Ectodermal cell (in vitro differentiated cells): ENCODE measurements around the gene FAM13C.
"Not testable (repeated sequence)": the region's sequence is repeated elsewhere in the genome, so short reads cannot be mapped to it uniquely, and the experiment has no call there.

Experiments
- H3K27ac ChIP-seq: 2 replicates; pipeline ENCODE4 v1.7.0; 2013; ENCODE audit warnings: mild to moderate bottlenecking, low read depth, low read length; ENCODE audit not compliant: insufficient read depth, poor library complexity, severe bottlenecking
- H3K27me3 ChIP-seq: 2 replicates; pipeline ENCODE4 v1.7.0; 2013; ENCODE audit warnings: mild to moderate bottlenecking, low read length; ENCODE audit not compliant: insufficient read depth, control insufficient read depth, poor library complexity, severe bottlenecking
- H3K36me3 ChIP-seq: one replicate; pipeline ENCODE4 v1.7.0; 2013; ENCODE audit warnings: low read length; ENCODE audit not compliant: control insufficient read depth, insufficient read depth
- H3K4me1 ChIP-seq: one replicate; pipeline ENCODE4 v1.7.0; 2013; ENCODE audit warnings: low read length; ENCODE audit not compliant: control insufficient read depth, insufficient read depth
- H3K4me3 ChIP-seq: 2 replicates; pipeline ENCODE4 v1.7.0; 2013; ENCODE audit warnings: low read depth, low read length, control low read depth; ENCODE audit not compliant: insufficient read depth
- H3K9me3 ChIP-seq: 2 replicates; pipeline ENCODE4 v1.7.0; 2013; ENCODE audit warnings: mild to moderate bottlenecking, low read length, moderate library complexity; ENCODE audit not compliant: control insufficient read depth
- WGBS, 2 experiments: methylation state at CpG; one replicate each; pipeline ENCODE4 v1.1.7; 2013; ENCODE audit warnings: missing lambda C conversion rate in 2 of 2; 5-methylcytosine and 5-hydroxymethylcytosine counted together

The FAM13C gene

DNA sequence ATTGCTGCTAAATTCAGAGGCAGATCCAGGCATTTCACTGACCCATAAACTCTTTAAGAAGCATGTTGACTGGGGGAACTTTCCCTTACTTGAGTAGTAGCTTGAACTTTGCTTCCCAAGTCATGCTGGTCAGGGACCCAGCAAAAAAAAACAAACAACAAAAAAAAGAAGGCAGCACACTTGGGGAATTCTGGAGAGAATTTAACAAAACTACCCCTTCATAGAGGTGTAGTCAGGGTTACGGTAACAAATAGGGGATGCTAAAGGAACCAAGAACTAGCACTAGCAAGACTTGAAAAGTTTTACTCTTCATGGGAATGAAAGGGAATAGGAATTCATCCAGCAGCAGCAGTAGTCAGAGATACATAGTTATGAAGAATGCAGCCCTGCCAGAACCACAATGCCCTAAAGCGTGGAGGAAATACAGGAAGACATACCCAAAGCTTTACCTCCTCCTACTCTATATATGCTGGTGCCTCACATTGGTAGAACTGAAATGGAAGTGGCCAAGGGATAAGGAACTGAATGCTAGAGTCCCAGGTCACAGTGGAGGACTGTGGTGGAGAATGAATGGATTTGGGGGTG is 118.6 kb downstream of the FAM13C start:
- WGBS, 2 experiments, result 92 to 100% methylated on average over 1 to 2 of the region's 2 CpGs
- no peaks in the 10 kb centered on the region for H3K9me3 ChIP-seq
- H3K27me3 ChIP-seq, result no peaks in the 10 kb centered on the region
- no peak overlapping the region for H3K4me3 ChIP-seq
- no peaks in the 10 kb centered on the region for H3K36me3 ChIP-seq
- no peak overlapping the region for H3K27ac ChIP-seq
- H3K4me1 ChIP-seq, result no peaks in the 10 kb centered on the region

DNA sequence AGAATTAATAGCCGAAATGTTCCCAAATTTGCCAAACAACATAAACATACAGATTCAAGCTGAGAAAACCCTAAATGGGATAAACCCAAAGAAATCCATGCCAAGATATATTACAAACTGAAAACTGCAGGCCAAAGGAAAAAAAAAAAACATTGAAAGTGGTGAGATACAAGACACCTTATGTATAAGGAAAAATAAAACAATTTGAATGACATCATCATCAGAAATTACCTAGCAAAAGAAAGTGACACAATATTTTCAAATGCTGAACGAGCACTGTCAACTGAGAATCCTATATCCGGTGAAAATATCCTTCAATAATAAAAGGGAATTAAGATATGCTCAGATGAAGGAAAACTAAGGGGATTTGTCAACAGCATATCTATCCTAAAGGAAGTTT is 119.4 kb downstream of the FAM13C start:
- H3K27ac ChIP-seq, result no peak overlapping the region
- 83 to 100% methylated on average over 2 to 3 of the region's 3 CpGs for WGBS, 2 experiments

DNA sequence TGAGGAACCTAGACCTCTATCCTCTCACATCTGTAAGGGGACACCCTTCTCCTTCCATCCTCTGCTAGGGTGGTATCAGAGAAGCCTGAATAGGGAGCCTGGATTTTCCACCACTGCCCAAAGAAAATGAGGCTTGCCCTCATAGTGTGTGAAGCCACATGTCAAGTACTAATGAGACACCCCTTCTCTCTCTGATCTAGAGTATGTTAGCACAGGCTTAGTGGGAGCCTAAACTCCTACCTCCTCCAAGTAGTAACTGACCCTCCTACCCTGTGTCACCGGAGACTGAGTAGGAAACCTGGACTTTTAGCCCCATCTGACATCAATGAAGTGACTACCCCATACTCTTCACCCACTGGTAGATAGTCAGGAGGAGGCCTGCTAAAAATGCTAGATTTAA is 120.3 kb downstream of the FAM13C start:
- H3K9me3 ChIP-seq, result no peaks in the 10 kb centered on the region
- H3K27ac ChIP-seq, result no peak overlapping the region
- WGBS, 2 experiments, result 83 to 92% methylated on average over 1 of the region's 1 CpG
- no peaks in the 10 kb centered on the region for H3K4me1 ChIP-seq
- no peak overlapping the region for H3K4me3 ChIP-seq
- H3K27me3 ChIP-seq, result no peaks in the 10 kb centered on the region
- H3K36me3 ChIP-seq, result no peaks in the 10 kb centered on the region

More for the DNA sequence above, 119.4 kb downstream of the FAM13C start:
- Histone ChIP-seq H3K27me3 (no peaks in the 10 kb centered on the region), H3K4me3 (no peak overlapping the region), H3K9me3 (no peaks in the 10 kb centered on the region), H3K36me3 (no peaks in the 10 kb centered on the region), H3K4me1 (no peaks in the 10 kb centered on the region)

DNA sequence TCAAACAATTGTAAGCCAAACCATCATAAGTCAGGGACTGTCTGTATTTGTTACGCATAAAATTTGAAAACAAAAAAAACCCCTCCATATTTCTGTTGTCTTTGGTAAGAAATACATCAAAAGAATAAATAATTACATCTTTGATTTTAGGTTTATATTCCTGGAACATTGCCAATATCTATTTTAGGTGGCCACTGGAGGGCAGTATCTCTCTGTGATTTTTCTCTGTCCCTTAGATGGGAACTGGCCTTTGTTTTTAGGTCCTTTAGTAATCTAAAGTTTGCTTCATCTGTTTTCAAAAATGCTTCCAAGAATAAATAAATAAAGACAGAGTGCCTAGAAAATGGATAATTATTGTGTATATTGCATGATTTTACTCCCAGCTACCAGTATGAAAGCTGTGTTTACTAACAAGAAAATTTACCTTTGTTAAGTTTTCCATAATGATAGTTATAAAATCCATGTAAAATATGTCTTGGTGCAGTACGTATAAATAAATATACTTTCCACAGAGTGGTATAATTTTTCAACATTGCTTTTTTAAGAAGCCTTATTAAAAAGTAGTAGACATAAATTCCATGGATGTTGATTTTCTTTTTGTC is 121.7 kb downstream of the FAM13C start:
- no peaks in the 10 kb centered on the region for H3K36me3 ChIP-seq
- H3K27ac ChIP-seq, result no peak overlapping the region
- WGBS, 2 experiments, result 50% methylated on average over 1 of the region's 2 CpGs; no CpG with 5 or more reads in 1 of the 2 experiments
- H3K4me1 ChIP-seq, result no peaks in the 10 kb centered on the region
- no peaks in the 10 kb centered on the region for H3K27me3 ChIP-seq
- no peak overlapping the region for H3K4me3 ChIP-seq
- H3K9me3 ChIP-seq, result no peaks in the 10 kb centered on the region

DNA sequence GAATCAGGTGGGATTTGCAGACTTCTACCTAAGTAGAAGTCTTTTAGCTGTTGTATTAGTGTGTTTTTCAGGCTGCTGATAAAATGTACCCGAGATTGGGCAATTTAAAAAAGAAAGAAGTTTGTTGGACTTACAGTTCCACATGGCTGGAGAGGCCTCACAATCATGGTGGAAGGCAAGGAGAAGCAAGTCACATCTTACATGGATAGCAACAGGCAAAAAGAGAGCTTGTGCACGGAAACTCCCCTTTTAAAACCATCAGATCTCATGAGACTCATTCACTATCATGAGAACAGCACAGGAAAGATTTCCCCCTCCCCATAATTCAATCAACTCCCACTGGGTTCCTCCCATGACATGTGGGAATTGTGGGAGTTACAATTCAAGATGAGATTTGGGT is 123.2 kb downstream of the FAM13C start:
- 87 to 93% methylated on average over 2 of the region's 2 CpGs for WGBS, 2 experiments
- not testable (repeated sequence) for H3K36me3 ChIP-seq, H3K27ac ChIP-seq, H3K9me3 ChIP-seq, H3K4me1 ChIP-seq, H3K27me3 ChIP-seq, H3K4me3 ChIP-seq

DNA sequence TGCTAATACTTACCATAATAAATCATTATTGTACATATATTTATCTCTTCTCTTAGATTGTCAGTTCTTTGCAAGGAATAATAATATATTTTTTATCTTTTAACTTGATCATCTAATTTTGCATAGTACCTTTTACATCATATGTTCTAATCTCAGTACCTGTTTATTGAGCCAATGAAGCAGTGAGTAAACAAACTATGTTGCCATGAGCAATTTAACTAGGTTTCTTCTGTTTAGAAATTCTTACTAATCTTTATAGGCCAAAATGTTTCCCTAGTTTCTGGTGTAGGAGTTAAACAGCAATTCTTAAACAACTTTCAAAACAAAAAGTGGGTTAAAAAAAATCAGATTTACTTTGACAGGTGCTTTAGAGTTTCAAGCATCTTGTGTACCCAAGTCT is 124.6 kb downstream of the FAM13C start:
- no peaks in the 10 kb centered on the region for H3K4me1 ChIP-seq
- H3K4me3 ChIP-seq, result no peak overlapping the region
- H3K27me3 ChIP-seq, result no peaks in the 10 kb centered on the region
- H3K9me3 ChIP-seq, result no peaks in the 10 kb centered on the region
- H3K36me3 ChIP-seq, result no peaks in the 10 kb centered on the region
- H3K27ac ChIP-seq, result no peak overlapping the region

DNA sequence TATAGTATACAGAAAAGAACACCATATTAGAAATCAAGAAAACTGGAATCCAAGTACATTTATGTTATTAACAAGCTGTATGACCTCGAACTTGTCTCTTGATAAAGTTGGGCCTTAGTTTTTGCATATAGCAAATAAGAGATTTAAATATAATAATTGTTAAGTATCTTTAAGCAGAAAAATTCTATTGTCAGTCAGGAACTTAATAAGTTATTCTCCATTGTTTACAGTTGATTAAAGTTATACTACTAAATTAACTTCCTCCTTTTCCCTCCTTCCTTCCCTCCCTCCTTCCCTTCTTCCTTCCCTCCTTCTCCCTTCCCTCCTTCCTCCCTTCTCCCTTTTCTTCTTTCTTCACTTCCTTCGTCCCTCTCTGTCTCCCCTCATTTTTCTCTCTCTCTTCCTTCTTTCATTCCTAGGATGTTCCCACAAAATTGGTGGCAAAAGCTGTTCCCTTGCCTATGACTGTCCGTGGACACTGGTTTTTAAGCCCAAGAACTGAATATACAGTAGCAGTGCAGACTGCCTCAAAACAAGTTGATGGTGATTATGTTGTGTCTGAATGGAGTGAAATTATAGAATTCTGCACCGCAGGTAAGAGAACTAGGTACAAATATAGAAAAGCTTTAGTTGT is 126.2 kb downstream of the FAM13C start:
- Histone ChIP-seq H3K4me1 (no peaks in the 10 kb centered on the region), H3K27ac (no peak overlapping the region), H3K27me3 (no peaks in the 10 kb centered on the region), H3K4me3 (no peak overlapping the region), H3K9me3 (no peaks in the 10 kb centered on the region), H3K36me3 (no peaks in the 10 kb centered on the region)
- 91 to 93% methylated on average over 3 to 4 of the region's 4 CpGs for WGBS, 2 experiments

DNA sequence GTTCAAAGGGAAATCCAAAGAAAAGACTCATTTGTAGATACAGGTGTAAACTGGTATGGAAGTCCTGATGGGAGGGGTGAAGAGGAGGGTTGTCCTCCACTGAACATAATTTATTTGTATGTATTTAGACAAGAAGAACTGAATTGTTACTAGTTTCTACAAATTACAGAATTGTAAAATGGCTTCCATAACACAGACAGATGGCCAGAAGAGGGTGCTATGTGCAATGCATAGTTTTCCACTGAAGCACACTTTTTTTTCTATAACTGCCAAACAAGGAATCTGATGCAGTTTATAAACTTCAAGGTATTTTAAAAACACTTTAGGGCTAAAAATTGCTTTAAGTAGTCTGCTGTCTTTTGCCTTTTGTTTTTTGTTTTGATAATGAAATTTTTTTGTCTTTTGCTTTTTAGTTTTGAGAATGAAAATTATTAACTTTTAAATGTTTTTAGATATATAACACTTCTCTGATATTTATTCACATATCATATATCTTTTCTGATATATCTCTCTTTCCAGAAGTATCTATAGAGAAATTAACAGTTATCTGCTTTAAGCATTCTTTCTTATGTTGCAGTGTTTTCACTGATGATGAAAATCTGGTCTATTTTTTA is 127.4 kb downstream of the FAM13C start:
- H3K27me3 ChIP-seq, result no peaks in the 10 kb centered on the region
- H3K9me3 ChIP-seq, result no peaks in the 10 kb centered on the region
- no peak overlapping the region for H3K27ac ChIP-seq
- H3K36me3 ChIP-seq, result no peaks in the 10 kb centered on the region
- no peak overlapping the region for H3K4me3 ChIP-seq
- H3K4me1 ChIP-seq, result no peaks in the 10 kb centered on the region

DNA sequence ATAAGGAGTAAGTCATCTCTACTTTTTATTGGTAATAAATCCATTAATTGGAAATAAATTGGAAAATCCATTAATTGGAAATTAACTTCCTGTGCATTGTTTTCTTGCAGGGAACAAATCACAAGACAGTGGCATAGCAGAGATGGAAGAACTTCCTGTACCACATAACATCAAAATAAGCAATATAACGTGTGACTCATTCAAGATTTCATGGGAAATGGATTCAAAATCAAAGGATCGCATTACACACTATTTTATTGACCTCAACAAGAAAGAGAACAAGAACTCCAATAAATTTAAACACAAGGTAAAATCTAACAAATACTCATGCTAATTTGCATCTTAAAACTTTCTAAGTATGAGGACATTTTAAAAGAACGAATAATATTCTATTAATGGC is 128.2 kb downstream of the FAM13C start:
- WGBS, 2 experiments, result 92% methylated on average over 2 of the region's 3 CpGs

DNA sequence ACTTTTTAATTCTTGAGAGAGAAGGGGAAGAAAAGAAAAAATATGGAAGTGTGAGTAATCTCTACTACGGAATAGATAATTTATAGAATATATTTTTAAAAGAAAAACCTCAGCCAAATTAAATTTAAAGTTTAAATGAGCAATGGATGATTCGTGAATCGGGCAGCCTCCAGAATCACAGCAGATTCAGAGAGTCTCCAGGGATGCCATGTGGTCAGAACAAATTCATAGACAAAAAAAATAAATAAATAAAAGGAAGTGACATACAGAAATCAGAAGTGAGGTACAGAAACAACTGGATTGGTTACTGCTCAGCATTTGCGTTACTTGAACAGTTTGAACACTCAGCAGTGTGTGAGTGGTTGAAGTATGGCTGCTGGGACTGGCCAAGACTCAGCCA is 132.9 kb downstream of the FAM13C start:
- WGBS, 2 experiments, result 96 to 99% methylated on average over 1 to 4 of the region's 4 CpGs

More for the DNA sequence above, 128.2 kb downstream of the FAM13C start:
- no peaks in the 10 kb centered on the region for H3K9me3 ChIP-seq
- no peaks in the 10 kb centered on the region for H3K36me3 ChIP-seq
- no peak overlapping the region for H3K27ac ChIP-seq
- no peaks in the 10 kb centered on the region for H3K4me1 ChIP-seq
- H3K4me3 ChIP-seq, result no peak overlapping the region
- H3K27me3 ChIP-seq, result no peaks in the 10 kb centered on the region

More for the DNA sequence above, 132.9 kb downstream of the FAM13C start:
- no peaks in the 10 kb centered on the region for H3K36me3 ChIP-seq
- H3K27ac ChIP-seq, result no peak overlapping the region
- no peaks in the 10 kb centered on the region for H3K9me3 ChIP-seq
- H3K4me1 ChIP-seq, result no peaks in the 10 kb centered on the region
- H3K27me3 ChIP-seq, result no peaks in the 10 kb centered on the region
- H3K4me3 ChIP-seq, result no peak overlapping the region
